NT2/D1 (cell line): ENCODE results near the gene SAMD13.
A peak's percentile ranks its signal among the peaks of the same experiment; 100 is the strongest.

Source experiments
- DNase-seq: peaks from one replicate; pipeline ENCODE4 v3.0.0-alpha.2; 2011; ENCODE audit warnings: low read depth, low spot score
- H3K27me3 ChIP-seq: 2 replicates; pipeline ENCODE4 v1.6.0; 2011; ENCODE audit warnings: mild to moderate bottlenecking; ENCODE audit not compliant: insufficient read length, insufficient read depth
- H3K36me3 ChIP-seq: 2 replicates; pipeline ENCODE4 v1.6.1; 2011; ENCODE audit warnings: mild to moderate bottlenecking, low read length, mixed read lengths; ENCODE audit not compliant: insufficient read depth, insufficient read length
- H3K4me1 ChIP-seq: 2 replicates; pipeline ENCODE4 v1.5.1; 2011; ENCODE audit not compliant: insufficient read depth, insufficient read length
- H3K4me3 ChIP-seq: 2 replicates; pipeline ENCODE4 v1.5.1; 2011; ENCODE audit warnings: low read depth; ENCODE audit not compliant: insufficient read length
- H3K9ac ChIP-seq: 2 replicates; pipeline ENCODE4 v1.6.0; 2011; ENCODE audit warnings: low read depth; ENCODE audit not compliant: insufficient read length
- H3K9me3 ChIP-seq: 2 replicates; pipeline ENCODE4 v1.5.1; 2011; ENCODE audit warnings: mild to moderate bottlenecking, low read length; ENCODE audit not compliant: insufficient read depth
- SUZ12 ChIP-seq: IDR thresholded peaks from 2 replicates; pipeline ENCODE4 v1.6.1; 2011; ENCODE audit not compliant: insufficient read length, insufficient read depth; ENCODE audit errors: extremely low read depth
- YY1 ChIP-seq: IDR thresholded peaks from 2 replicates; pipeline ENCODE4 v1.6.1; 2011; ENCODE audit not compliant: insufficient read length, insufficient read depth
- ZNF274 ChIP-seq: IDR thresholded peaks from 2 replicates; pipeline ENCODE4 v1.6.1; 2011; ENCODE audit warnings: mild to moderate bottlenecking, low read depth, low read length

Gene SAMD13

GRCh38 chr1:84301004-84301784 lies at the start of gene SAMD13:
TSS of gene SAMD13 (plus strand) at chr1:84301708. CDS start at chr1:84303235, 1,527 bp downstream.
- Histone ChIP-seq H3K4me1 (peaks cover 6% of the 10 kb centered on the region), H3K9ac (peak within 1 kb of the TSS; percentile 7), H3K9me3 (no peaks in the 10 kb centered on the region), H3K27me3 (no peaks in the 10 kb centered on the region), H3K4me3 (no peak within 1 kb of the TSS), H3K36me3 (no peaks in the 10 kb centered on the region)
- no peak for TF ChIP-seq YY1
- no peak for TF ChIP-seq ZNF274
- TF ChIP-seq SUZ12, result no peak
- no peak for DNase-seq

- Histone ChIP-seq H3K9ac (no peak overlapping the region), H3K4me1 (no peaks in the 10 kb centered on the region), H3K27me3 (no peaks in the 10 kb centered on the region), H3K36me3 (no peaks in the 10 kb centered on the region), H3K9me3 (peaks cover 14% of the 10 kb centered on the region), H3K4me3 (no peak overlapping the region)
- no peak for TF ChIP-seq ZNF274
- no peak for TF ChIP-seq SUZ12
- TF ChIP-seq YY1, result no peak
- no peak for DNase-seq
Measured at GRCh38 chr1:84253036-84253435, 48.5 kb upstream of the SAMD13 start.

- peaks cover 14% of the 10 kb centered on the region for H3K9me3 ChIP-seq
- no peaks in the 10 kb centered on the region for H3K4me1 ChIP-seq
- H3K36me3 ChIP-seq, result no peaks in the 10 kb centered on the region
- no peak overlapping the region for H3K4me3 ChIP-seq
- DNase-seq, result no peak
- TF ChIP-seq YY1 (no peak), ZNF274 (no peak), SUZ12 (no peak)
- H3K9ac ChIP-seq, result no peak overlapping the region
- no peaks in the 10 kb centered on the region for H3K27me3 ChIP-seq
Measured at GRCh38 chr1:84253891-84254290, 47.6 kb upstream of the SAMD13 start.

GRCh38 chr1:84254703-84255238 lies 46.7 kb upstream of the SAMD13 start:
- Histone ChIP-seq H3K36me3 (no peaks in the 10 kb centered on the region), H3K9ac (no peak overlapping the region), H3K4me1 (no peaks in the 10 kb centered on the region), H3K4me3 (no peak overlapping the region), H3K27me3 (no peaks in the 10 kb centered on the region), H3K9me3 (peaks cover 14% of the 10 kb centered on the region)
- TF ChIP-seq YY1 (no peak), SUZ12 (no peak)
- DNase-seq, result peak; percentile 38

- TF ChIP-seq YY1 (no peak), SUZ12 (no peak), ZNF274 (no peak)
- Histone ChIP-seq H3K9ac (no peak overlapping the region), H3K4me3 (no peak overlapping the region), H3K27me3 (no peaks in the 10 kb centered on the region), H3K9me3 (peaks cover 8% of the 10 kb centered on the region), H3K4me1 (no peaks in the 10 kb centered on the region), H3K36me3 (no peaks in the 10 kb centered on the region)
- no peak for DNase-seq
Measured at GRCh38 chr1:84255582-84255981, 45.9 kb upstream of the SAMD13 start.

GRCh38 chr1:84257617-84258016 lies 43.9 kb upstream of the SAMD13 start:
- H3K27me3 ChIP-seq, result no peaks in the 10 kb centered on the region
- no peak overlapping the region for H3K9ac ChIP-seq
- TF ChIP-seq SUZ12, result no peak
- TF ChIP-seq ZNF274, result no peak
- TF ChIP-seq YY1, result no peak
- DNase-seq, result no peak
- H3K9me3 ChIP-seq, result no peaks in the 10 kb centered on the region; the same call in 1 of the 2 replicates
- H3K4me1 ChIP-seq, result no peaks in the 10 kb centered on the region
- H3K36me3 ChIP-seq, result no peaks in the 10 kb centered on the region
- no peak overlapping the region for H3K4me3 ChIP-seq

- TF ChIP-seq ZNF274, result no peak
- no peak for TF ChIP-seq SUZ12
- TF ChIP-seq YY1, result no peak
- DNase-seq, result no peak
- H3K27me3 ChIP-seq, result no peaks in the 10 kb centered on the region
Measured at GRCh38 chr1:84259376-84259775, 42.1 kb upstream of the SAMD13 start.

More at GRCh38 chr1:84259376-84259775, 42.1 kb upstream of the SAMD13 start:
- Histone ChIP-seq H3K9ac (no peak overlapping the region), H3K9me3 (no peaks in the 10 kb centered on the region; the same call in 1 of the 2 replicates), H3K4me1 (no peaks in the 10 kb centered on the region), H3K36me3 (no peaks in the 10 kb centered on the region), H3K4me3 (no peak overlapping the region)
